GM19455 (cell line): Measurements from ENCODE around the gene ERF.
"Not testable (repeated sequence)": the region's sequence is repeated elsewhere in the genome, so short reads cannot be mapped to it uniquely, and the experiment has no call there.

Source experiments
- ATAC-seq: cut with Tn5 transposase; IDR thresholded peaks from one replicate; pipeline ENCODE4 v1.9.1; 2021; ENCODE audit not compliant: unreplicated experiment

ERF gene

DNA sequence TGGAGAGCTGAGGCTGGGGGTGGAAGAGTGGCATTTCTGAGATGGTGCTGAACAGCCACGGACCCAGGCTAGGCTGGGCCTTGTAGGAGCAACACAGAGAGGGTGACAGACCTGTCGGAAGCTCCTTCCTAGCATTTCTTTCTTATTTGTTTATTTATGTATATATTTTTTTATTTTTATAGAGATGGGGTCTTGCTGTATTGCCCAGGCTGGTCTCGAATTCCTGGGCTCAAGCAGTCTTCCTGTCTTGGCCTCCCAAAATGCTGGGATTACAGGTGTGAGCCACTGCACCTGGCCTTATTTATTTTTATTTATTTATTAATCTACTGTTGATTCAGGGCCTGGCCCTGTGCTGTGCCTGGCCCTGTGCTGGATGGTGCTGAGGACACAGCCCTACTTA, 20.6 kb upstream of the ERF start:
- ATAC-seq: no peak

DNA sequence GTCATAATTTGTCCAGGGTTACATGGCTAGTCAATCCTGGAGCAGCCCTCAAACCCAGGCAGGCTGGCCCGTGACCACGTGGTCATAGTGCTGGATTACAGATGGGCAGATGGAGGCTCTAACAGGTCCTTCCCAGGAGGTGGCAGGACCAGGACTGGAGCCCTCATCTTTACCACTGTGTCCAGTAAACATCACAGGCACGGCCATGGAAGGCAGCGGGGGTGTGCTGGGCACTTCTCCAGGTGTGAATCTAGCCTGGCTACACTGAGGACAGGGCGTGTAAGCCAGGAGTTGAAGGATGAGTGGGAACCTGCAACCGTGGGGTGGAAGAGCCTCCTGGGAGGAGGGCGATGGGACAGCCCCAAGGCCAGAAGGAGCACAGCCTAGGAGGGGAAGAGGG, 20.2 kb upstream of the ERF start:
- no peak for ATAC-seq

DNA sequence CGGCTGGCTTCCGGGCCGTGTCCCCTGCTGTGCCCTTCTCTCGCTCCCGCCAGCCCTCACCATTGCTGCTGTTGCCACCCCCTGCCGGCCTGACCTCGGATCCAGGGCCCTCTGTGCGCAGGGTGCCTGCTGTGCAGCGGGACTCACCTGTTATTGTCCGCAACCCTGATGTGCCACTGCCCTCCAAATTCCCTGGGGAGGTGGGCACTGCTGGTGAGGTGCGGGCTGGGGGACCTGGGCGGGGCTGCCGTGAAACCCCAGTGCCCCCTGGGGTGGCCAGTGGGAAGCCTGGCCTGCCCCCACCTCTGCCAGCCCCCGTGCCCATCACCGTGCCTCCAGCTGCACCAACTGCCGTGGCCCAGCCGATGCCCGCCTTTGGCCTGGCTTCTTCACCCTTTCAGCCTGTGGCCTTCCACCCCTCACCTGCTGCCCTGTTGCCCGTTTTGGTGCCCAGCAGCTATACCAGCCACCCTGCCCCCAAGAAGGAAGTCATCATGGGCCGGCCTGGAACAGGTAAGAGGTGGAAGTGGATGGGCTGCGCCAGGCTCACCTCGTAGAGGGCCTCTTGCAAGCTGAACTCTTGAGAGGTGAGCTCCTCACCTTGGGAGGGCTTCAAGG, 19.2 kb upstream of the ERF start:
- ATAC-seq: no peak

DNA sequence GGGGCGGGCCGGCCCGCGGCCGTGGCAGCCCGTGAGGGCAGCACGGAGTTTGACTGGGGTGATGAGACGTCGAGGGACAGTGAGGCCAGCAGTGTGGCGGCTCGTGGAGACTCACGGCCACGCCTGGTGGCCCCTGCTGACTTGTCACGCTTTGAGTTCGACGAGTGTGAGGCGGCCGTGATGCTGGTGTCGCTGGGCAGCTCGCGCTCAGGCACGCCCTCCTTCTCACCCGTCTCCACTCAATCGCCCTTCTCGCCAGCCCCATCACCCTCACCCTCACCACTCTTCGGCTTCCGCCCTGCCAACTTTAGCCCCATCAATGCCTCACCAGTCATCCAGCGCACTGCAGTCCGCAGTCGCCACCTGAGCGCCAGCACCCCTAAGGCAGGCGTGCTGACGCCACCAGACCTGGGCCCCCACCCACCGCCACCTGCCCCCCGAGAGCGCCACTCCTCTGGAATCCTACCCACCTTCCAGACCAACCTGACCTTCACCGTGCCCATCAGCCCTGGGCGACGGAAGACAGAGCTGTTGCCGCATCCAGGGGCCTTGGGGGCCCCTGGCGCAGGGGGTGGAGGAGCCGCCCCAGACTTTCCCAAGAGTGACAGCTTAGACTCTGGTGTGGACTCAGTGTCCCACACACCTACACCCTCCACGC, 18.6 kb upstream of the ERF start:
- no peak for ATAC-seq

DNA sequence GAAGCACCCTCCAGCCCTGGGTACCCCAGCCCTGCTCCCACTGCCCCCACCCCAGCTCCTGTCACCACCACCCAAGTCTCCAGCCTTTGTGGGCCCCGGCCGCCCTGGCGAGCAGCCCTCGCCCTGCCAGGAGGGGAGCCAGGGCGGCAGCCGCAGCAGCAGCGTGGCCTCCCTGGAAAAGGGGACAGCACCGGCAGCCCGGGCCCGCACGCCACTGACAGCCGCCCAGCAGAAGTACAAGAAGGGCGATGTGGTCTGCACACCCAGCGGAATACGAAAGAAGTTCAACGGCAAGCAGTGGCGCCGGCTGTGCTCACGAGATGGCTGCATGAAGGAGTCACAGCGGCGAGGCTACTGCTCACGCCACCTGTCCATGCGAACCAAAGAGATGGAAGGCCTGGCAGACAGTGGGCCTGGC, 18.1 kb upstream of the ERF start:
- no peak for ATAC-seq

DNA sequence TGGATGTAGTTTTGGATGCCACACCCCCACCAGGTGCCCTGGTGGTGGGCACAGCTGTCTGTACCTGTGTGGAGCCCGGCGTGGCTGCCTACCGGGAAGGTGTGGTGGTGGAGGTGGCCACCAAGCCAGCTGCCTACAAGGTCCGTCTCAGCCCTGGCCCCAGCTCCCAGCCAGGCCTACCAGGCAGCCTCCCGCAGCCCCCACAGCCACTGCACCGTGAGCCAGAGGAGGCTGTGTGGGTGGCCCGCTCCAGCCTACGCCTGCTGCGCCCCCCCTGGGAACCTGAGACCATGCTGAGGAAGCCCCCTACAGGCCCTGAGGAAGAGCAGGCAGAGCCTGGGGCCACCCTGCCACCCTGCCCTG, 17.6 kb upstream of the ERF start:
- no peak for ATAC-seq

DNA sequence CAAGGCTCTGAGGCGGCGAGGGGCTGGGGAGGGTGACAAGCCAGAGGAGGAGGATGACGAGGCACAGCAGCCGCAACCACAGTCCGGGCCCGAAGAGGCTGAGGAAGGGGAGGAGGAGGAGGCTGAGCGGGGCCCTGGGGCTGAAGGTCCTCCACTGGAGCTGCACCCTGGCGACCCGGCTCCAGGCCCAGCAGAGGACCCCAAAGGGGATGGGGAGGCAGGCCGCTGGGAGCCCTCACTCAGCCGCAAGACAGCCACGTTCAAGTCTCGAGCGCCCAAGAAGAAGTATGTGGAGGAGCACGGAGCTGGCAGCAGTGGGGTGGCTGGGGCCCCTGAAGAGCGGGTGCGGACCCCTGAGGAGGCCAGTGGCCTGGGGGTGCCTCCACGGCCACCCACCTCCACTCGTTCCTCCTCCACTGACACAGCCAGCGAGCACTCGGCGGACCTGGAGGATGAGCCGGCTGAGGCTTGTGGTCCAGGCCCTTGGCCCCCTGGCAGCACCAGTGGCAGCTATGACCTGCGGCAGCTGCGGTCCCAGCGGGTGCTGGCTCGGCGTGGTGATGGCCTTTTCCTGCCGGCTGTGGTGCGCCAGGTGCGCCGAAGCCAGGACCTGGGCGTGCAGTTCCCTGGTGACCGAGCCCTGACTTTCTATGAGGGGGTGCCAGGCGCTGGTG, 17.1 kb upstream of the ERF start:
- no peak for ATAC-seq

DNA sequence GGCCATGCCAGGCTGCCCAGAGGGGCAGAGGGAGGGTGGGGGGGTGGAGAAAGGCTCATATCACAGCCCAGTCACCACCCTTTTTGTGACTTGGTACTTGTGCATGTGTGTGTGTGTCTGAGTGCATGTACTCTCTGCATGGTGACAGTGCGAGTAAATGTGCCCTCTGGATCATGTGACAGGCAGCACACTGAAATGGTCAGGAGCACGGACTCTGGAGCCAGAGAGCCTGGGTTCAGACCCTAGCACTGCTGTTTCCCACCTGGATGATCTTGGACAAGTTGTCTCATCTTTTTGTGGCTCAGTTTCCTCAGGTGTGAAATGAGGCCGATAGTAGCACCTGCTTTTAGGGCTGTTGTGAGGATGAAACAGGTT, 16.1 kb upstream of the ERF start:
- no peak for ATAC-seq

DNA sequence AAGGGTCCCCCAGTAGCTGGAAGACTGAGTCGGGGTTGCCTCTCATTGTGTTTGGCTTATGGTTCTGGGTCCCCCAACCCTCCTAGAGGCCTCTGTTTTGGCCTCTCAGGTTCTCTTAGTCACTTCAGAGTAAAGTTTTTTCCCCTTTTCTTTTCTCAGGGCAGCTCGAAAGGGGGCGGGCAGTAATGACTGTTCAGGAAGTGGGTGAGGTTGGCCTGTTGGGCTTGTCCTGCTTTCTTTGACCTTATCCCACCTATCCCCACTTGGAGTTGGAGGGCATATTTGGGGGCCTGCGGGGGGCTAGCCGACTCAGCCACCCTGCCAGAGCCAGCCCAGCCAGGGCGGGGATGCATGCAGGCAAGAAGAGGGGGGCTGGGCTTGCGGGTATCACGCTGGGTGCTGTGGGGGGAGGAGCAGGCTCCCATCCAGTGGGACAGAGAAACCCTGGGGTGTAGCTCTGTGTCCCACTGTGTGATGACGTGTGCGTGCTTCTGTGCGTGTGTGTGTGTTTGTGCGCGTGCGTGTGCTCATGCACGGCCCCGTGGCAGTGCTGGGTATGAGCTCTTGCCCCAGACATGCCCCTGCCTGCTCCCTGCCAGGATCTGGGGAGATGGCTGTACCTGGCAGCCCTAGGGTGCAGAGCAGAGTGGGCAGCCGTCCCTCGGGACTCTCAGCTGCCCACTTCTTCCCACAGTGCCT, 15.6 kb upstream of the ERF start:
- ATAC-seq: no peak

DNA sequence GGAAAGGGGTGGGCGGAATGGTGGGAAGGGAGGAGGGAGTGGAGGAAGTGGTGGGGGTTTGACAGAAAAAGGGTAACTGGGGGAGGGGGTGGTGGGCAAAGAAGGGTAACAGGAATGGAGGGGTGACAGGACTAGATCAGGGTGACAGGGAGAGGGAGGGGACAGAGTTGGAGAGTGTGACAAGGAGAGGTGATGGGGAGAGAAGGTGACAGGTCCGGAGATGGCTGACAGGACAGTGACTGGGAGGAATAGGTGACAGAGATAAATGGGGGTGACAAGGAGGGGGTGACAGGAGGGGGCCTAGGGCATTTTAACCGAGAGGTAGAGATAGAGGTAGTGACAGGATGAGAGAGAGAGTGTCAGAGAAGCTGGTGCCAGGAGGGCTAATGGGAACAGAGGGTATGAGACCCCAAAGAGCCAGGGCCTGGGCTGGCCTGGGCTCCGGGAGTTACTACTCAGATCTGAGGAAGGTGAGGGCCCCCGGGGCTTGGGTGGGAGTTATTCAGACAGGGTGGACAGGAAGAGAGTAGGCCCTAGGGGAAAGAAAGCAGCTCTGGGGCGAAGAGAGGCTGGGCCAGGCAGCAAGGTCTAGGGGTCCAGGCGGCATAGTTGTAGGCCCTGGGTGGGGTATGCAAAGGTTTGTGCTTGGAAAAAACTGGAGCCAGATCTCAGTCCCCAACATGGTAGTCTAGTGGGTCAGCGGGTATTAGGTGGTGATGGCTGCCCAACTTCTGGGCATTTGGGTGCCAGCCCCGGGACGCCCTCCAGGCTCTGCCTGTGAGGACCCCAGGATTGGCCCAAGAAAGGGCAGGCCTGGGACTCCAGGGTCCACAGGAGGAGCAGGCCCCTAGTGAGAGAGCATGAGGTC, 14.8 kb upstream of the ERF start:
- no peak for ATAC-seq

DNA sequence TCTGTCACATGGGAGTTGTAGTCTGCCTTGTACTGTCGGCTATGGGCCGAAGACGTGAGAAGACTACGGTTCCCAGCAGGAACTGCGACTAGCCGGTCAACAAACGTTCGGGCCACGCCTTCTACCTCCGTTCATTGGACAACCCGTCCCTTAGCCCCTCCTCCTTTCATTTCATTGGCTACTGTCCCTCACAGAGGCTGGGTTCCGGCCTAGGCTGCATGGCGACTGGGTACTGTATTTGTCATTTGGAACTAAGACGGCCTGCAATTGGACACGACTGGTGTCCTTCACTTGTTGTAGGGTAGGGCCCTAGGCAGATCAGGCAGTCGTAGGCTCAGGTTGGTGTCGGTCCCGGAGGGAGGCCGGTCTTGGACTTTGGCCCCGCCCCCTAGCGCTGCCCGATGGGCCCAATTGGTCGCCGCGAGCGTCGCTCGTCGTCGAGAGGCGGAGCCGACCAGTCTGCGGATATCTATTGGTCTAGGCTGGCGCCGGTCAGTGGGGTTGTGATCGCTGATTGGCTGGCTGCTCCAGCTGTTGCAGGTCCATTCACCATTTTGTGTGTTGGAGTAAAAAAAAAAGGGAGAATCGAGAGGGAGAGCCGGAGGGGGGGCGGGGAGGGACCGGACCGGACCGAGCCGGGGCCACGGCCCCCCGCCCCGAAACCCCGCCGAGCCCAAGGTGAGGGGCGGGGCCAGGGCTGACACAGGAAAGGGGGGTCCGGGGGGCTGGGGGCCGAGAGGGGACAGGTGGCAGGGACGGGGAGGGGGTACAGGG, 14.0 kb upstream of the ERF start, which contains the start of gene CIC:
CIC (plus strand) TSS at position 549 of the 774 bp plus-strand sequence. CDS start 2,532 bp downstream, outside the sequence.
- peak; percentile 81 for ATAC-seq

DNA sequence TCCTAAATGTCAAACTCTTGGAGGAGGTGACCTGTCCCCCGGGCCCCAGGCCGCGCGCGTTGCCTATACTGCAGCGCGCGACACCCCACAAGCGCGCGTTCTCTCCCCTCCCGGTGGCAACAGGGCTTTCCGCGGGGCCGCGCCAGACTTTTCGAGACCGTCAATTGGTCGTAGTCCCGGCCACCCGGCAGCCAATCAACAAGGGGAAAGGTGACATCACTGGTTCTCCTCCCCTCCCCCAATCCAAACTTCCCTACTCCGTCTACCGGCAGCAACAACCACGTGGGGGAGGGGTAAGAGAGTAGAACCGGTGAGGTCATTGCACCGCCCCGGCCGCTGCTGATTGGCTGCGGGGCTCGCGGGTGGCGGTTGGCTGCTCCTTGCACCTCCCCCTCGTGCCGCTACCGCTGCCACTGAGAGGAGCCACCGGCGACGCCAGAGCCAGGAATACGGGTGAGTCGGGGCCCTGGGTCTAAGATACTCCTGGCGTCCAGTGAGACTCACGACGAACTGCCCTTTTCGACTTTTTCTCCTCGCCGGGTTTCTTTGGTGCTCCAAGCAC, 13.3 kb upstream of the ERF start:
- peak; percentile 62 for ATAC-seq

DNA sequence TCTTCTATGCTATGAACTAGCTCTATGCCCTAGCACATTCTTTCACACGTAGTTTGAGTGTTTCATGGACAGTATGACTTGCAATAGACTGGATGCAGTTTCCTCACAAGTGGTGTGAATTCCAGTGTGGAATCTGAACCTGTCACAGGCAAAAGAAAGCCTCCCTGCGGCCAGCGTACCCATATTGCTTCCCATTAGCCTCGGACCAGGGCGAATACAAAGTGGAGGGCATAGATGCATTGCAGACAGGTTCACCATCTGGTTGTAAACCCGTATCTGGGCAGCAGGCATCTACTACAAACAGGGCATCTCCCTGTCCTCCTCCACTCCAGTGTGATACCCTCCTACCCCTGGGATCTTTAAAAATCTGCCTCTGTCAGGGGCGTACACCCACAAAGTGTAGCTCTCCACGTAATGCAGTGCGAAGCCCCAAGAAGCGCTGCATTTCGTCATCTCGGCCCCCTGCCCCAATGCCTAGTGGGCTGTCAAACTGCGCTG, 12.8 kb upstream of the ERF start:
- ATAC-seq: no peak

DNA sequence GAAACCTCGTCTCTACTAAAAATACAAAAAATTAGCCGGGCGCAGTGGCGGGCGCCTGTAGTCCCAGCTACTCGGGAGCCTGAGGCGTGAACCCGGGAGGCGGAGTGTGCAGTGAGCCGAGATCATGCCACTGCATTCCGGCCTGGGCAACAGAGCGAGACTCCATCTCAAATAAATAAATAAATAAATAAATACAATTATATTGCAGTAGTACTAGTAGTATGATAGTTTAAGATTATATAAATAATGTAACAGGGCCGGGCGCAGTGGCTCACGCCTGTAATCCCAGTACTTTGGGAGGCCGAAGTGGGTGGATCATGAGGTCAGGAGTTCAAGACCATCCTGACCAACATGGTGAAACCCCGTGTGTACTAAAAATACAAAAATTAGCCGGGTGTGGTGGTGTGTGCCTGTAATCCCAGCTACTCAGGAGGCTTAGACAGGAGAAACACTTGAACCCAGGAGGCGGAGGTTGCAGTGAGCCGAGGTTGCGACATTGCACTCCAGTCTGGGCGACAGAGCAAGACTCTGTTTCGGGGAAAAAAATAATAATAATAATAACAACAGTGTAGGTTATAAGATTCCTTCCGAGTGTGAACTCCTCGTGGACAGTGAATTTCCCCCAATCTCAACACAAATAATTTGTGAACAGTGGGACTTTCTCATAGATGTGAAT, 12.1 kb upstream of the ERF start:
- ATAC-seq: not testable (repeated sequence)

DNA sequence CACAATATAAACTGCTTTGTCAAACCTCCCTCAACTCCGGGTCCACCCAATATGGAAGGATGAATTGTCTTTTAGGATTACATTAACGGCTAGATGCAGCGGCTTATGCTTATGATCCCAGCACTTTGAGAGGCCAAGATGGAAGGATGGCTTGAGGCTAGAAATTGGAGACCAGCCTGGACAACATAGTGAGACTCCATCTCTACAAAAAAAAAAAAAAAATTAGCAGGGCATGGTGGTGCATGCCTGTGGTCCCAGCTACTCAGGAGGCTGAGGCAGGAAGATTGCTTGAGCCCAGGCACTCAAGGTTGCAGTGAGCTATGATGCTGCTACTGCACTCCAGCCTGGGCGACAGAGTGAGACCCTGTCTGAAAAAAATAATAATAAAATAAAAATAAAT, 11.2 kb upstream of the ERF start:
- ATAC-seq: not testable (repeated sequence)

DNA sequence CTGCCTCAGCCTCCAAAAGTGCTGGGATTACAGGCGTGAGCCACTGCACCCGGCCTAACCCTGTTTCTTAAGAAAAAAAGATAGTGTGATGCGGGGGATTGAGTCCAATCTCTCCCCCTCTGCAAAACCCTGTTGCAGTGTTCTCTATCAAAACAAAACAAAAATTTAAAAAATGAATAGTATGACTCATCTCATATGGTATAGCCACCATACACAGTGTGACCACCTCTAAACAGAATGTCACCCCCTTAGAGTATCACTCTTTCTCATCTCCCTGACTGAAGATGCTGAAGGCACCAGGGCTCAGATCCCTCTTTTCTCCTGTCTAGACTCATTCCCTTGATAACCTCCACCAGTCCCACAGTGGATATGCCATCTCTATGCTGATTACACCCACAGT, 6.8 kb upstream of the ERF start:
- ATAC-seq: no peak

DNA sequence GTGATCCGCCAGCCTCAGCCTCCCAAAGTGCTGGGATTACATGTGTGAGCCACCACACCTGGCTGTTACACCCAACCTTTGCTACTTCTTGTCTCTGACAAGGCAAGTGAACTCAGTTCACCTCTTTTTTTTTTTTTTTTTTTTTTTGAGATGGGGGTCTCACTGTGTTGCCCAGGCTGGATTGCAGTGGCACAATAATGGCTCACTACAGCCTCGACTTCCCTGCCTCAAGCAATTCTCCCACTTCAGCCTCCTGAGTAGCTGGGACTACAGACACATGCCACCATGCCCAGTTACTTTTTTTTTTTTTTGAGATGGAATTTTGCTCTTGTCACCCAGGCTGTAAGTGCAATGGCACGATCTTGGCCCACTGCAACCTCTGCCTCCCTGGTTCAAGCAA, 2.9 kb upstream of the ERF start:
- not testable (repeated sequence) for ATAC-seq

DNA sequence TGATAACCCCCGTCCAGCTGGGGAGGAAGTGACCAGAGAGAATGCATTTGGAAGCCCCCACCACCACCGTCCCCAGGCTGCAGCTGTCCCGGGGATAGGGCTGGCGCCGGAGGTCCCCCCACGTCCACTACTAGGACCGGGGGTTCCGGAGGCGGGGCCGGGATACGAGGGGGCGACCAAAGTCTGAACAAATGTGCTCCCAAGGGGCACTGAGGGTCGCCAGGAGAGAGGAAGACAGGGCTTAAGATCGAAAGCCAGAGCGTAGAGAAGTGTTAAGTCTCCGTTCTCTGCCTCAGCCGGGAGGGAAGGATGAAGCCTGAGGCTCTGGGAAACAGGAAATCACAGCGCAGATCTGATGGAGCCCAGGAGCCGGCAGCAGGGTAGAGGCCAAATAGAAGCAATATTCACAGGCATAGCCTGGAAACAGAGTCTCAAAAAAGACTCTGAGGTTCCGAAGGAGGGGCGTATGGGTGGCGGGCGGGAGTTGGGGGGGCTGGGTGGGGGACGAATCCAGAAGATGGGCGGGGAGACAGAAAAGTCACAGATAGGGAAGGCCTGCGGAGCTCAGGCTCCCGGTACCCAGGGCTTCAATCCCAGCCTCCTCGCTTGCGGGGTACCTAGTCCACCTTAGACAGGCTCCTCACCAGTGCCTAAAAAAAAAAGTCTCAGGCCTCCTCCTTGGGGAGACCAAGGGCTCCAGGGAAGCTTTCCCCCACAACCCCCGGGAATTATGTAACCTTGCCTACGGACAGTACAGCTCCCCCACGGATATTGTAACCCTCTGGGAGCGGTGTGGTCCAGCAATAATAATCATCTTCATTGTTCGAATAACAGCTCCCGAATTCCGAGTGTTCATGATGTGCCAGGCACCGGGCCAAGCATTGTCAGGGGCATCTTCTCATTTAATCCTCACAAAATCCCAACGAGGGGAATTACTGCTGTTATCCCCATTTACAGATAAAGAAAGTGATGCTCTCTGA, 1.1 kb upstream of the ERF start:
- ATAC-seq: no peak
